HL-60 (cell line): ENCODE measurements around the gene NXPH4.

Source experiments
- GABPA ChIP-seq: IDR thresholded peaks from 2 replicates; pipeline ENCODE4 v1.6.1; 2012; ENCODE audit warnings: low read depth
- POLR2AphosphoS5 ChIP-seq: IDR thresholded peaks from 2 replicates; pipeline ENCODE4 v1.6.1; 2012; ENCODE audit warnings: low read depth
- SPI1 ChIP-seq: IDR thresholded peaks from 2 replicates; pipeline ENCODE4 v1.6.1; 2012; ENCODE audit warnings: low read depth, mild to moderate bottlenecking, borderline replicate concordance
- TF ChIP-seq, protein P1 (sequence below): IDR thresholded peaks from one replicate; pipeline ENCODE4 v1.5.1; 2011; ENCODE audit warnings: low read length, control low read depth, inconsistent platforms; ENCODE audit not compliant: insufficient read depth
- TF ChIP-seq, protein P2 (sequence below): IDR thresholded peaks from 2 replicates; pipeline ENCODE4 v1.6.1; 2012; ENCODE audit warnings: low read depth; ENCODE audit not compliant: insufficient replicate concordance

DNA sequence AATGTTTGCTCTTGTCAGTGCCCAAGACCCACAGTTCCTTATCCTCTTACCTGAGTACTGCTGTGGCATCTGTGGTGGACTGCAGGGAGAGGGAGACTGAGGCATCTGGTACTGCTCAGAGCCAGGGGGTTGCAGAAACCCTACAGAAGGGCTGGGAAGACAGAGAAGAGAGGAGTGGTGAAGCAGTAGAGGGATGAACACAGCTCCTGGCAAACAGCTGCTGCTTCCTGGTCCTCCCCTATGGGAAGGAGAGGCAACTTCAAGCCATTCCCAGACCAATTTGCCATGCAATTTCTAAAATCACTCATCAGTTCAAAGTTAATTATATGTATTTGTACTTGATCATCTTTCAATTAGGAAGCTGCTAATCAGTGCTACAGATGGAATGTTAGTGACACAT, 50.1 kb downstream of the NXPH4 start:
- TF ChIP-seq, protein P1, sequence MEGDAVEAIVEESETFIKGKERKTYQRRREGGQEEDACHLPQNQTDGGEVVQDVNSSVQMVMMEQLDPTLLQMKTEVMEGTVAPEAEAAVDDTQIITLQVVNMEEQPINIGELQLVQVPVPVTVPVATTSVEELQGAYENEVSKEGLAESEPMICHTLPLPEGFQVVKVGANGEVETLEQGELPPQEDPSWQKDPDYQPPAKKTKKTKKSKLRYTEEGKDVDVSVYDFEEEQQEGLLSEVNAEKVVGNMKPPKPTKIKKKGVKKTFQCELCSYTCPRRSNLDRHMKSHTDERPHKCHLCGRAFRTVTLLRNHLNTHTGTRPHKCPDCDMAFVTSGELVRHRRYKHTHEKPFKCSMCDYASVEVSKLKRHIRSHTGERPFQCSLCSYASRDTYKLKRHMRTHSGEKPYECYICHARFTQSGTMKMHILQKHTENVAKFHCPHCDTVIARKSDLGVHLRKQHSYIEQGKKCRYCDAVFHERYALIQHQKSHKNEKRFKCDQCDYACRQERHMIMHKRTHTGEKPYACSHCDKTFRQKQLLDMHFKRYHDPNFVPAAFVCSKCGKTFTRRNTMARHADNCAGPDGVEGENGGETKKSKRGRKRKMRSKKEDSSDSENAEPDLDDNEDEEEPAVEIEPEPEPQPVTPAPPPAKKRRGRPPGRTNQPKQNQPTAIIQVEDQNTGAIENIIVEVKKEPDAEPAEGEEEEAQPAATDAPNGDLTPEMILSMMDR = no peak
- TF ChIP-seq POLR2AphosphoS5 = no peak
- TF ChIP-seq, protein P2, sequence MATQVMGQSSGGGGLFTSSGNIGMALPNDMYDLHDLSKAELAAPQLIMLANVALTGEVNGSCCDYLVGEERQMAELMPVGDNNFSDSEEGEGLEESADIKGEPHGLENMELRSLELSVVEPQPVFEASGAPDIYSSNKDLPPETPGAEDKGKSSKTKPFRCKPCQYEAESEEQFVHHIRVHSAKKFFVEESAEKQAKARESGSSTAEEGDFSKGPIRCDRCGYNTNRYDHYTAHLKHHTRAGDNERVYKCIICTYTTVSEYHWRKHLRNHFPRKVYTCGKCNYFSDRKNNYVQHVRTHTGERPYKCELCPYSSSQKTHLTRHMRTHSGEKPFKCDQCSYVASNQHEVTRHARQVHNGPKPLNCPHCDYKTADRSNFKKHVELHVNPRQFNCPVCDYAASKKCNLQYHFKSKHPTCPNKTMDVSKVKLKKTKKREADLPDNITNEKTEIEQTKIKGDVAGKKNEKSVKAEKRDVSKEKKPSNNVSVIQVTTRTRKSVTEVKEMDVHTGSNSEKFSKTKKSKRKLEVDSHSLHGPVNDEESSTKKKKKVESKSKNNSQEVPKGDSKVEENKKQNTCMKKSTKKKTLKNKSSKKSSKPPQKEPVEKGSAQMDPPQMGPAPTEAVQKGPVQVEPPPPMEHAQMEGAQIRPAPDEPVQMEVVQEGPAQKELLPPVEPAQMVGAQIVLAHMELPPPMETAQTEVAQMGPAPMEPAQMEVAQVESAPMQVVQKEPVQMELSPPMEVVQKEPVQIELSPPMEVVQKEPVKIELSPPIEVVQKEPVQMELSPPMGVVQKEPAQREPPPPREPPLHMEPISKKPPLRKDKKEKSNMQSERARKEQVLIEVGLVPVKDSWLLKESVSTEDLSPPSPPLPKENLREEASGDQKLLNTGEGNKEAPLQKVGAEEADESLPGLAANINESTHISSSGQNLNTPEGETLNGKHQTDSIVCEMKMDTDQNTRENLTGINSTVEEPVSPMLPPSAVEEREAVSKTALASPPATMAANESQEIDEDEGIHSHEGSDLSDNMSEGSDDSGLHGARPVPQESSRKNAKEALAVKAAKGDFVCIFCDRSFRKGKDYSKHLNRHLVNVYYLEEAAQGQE = no peak
- no peak for TF ChIP-seq GABPA
- TF ChIP-seq SPI1 = no peak
